ENCODE measurements around the gene ARF5.

GRCh38 chr7:127594490-127594889 is 6.3 kb downstream of the ARF5 start:
- TF ChIP-seq POLR2A (IDR thresholded peaks at IDR 0.05) (no peak), POLR2AphosphoS5 (IDR thresholded peaks at IDR 0.05; ENCODE audit: insufficient read depth in 1 of 2, low read depth in 1 of 2) (no peak)
- TF ChIP-seq, protein P1, sequence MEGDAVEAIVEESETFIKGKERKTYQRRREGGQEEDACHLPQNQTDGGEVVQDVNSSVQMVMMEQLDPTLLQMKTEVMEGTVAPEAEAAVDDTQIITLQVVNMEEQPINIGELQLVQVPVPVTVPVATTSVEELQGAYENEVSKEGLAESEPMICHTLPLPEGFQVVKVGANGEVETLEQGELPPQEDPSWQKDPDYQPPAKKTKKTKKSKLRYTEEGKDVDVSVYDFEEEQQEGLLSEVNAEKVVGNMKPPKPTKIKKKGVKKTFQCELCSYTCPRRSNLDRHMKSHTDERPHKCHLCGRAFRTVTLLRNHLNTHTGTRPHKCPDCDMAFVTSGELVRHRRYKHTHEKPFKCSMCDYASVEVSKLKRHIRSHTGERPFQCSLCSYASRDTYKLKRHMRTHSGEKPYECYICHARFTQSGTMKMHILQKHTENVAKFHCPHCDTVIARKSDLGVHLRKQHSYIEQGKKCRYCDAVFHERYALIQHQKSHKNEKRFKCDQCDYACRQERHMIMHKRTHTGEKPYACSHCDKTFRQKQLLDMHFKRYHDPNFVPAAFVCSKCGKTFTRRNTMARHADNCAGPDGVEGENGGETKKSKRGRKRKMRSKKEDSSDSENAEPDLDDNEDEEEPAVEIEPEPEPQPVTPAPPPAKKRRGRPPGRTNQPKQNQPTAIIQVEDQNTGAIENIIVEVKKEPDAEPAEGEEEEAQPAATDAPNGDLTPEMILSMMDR (IDR thresholded peaks at IDR 0.05), result no peak

Data from vagina (tissue), 2 donors.